HG02642 (cell line): ENCODE data around the gene PERCC1.

Experiments used
- ATAC-seq: cut with Tn5 transposase; IDR thresholded peaks from one replicate; pipeline ENCODE4 v1.9.1; 2021; ENCODE audit warnings: mild to moderate bottlenecking; ENCODE audit not compliant: unreplicated experiment, poor library complexity

The PERCC1 gene

DNA sequence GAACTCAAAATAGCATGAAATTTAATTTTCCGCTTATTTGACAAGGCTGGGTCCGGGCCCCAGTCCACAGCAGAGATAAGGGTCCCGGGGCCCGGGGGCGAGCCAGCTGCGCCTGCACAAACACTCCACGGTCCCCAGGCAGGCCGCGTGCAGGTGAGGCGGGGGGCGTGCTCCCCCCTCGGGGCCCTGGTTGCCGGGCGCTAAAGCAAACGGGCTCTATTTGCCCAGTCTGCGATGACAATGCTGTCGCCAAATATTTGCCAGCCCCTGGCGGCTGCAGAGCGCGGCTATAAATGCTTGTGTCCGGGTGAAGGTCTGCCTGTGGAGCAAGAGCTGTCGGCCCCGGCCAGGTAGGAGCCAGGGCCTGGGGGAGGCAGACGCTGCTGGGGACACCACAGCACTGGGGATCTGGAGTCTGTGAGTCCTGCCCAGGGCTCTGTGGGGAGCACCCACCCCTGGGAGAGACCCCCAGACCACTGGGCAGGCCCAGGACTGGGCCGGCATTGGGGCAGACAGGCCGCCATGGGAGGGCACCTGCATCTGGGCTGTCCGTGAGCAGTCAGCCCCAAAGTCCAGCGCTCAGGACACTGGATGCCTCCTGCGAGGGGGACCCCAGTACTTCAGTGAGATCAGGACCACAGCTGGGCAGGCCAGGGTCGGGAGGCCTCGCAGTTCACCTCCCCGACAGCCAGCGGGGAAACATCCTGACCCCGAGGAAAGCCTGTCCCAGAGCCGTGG lies at the start of gene PERCC1:
TSS of gene PERCC1 (plus strand) at position 320 of the 738 bp plus-strand sequence. CDS start 1,516 bp downstream, outside the sequence.
- no peak for ATAC-seq

DNA sequence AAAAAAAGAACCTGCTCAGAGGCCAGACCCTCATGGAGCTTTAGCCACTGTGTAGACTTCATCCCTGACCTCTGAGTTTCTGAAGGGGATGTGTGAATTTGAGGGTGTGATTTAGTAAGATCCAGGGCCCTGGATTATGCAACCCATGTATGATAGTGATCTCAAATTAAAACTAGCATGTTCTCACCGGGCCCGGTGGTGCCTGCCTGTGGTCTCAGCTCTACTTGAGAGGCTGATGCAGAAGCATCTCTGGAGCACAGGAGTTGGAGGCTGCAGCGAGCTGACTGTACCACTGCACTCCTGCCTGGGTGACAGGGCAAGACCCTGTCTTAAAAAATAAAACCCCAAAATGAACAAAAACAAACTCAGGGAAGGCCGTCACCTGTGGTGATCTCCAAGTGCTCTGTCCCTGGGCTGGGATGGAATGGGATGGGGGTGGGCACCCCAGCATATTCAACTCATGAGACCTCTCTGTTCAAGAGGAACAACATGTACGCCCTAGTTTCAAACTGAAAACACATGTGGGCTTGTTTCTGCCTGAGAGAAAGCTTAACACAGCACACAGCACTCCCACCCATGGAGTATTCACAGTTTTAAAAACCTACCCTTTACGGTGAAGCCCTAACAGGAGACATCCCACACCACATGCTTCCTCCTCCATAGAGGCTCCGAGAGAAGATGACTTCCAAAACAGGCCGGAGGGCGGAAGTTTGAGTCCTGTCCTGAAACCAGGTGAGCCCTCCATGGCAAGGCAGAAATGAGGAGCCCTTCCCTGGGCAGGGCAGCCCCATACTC lies 49.1 kb upstream of the PERCC1 start:
- ATAC-seq, result no peak

DNA sequence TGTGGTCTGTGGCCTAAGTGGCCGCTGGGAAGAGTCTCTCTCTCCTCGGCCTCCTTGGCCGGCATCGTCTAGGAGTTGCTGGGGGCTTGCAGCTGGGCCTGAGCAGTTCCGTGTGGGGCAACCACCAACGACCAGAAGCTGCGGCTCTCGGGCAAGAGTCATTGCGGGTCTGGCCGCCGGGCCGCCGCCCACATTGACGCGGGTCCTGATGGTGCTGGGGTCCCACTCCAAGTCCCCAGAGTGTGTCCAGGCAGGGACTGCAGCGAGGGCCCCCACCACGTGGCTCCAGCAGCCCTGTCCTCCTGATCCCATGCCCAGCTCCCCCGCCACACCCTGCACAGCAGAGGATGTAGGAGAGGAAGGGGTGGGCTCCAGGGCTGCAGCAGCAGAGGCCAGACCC lies 47.3 kb upstream of the PERCC1 start:
- ATAC-seq, result no peak

DNA sequence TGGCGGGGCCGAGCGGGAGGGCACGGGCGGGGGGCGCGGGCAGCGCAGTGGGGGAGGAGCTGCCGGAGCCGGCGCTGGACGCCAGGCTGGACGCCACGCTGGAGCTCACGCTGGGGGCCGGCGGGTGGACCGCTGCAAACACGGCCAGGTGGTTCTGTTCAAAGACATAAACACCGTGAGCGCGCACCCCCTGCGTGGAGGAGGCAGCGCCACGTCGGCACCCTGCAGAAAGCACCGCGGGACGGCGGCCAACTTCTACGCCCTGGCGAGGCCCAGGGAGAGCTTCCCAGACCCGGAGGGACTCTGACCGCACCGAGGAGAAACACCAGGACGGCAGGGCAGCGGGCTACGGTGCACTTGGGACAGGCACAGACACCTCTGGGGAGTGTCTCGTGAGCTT lies 45.6 kb upstream of the PERCC1 start:
- no peak for ATAC-seq

DNA sequence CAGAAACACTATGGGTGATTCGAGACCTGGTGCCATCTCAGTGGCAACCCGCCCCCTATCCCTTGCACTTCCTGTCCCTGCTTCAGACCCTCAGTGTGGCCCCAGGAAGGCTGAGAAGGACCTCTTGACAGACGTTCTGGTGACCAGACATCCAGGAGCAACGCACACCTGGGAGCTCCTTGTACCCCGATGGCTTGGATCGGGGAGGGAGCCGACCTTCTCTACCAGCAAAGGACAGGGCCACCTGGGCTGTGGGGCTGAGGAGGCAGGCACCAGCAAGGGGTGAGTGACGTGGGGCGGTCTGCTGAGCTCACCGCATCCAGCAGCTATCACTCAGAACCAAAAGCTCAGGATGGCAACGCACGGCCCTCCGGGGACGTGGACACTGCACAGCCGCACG lies 43.5 kb upstream of the PERCC1 start:
- no peak for ATAC-seq

DNA sequence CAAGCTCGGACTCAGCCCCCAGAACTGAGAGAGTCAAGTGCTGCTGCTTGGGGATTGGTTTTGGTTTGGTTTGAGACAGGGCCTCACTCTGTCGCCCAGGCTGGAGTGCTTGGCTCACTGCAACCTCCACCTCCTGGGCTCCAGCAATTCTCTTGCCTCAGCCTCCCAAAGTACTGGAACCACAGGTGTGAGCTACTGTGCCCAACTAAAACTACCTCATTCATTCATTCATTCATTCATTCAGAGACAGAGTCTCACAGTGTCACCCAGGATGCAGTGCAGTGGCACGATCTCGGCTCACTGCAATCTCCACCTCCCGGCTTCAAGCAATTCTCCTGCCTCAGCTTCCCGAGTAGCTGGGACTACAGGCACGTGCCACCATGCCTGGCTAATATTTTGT lies 41.1 kb upstream of the PERCC1 start:
- no peak for ATAC-seq

DNA sequence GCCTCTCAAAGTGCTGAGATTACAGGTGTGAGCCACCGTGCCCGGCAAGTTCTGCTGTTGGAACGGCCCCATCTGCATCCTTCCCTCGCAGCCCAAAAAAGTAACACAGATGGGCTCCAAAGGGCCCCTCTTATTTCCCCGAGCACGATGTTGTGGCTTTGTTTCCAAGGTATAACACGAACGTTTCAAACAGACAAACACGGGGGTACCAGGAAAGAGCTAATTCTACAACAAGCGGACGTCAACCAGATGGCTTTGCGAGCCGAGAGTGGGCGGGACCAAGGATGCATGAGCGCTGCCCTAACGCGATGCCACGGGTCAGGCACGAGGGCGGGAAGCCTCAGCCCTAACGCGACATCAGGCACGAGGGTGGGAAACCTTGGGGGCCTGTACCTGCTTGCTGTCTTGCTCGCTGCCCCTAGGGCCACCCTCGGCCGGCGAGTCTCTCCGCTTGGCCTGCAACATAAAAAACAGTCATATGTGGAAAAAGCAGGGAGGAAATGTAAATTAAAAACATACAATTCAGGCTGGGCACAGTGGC lies 40.6 kb upstream of the PERCC1 start:
- ATAC-seq, result no peak

DNA sequence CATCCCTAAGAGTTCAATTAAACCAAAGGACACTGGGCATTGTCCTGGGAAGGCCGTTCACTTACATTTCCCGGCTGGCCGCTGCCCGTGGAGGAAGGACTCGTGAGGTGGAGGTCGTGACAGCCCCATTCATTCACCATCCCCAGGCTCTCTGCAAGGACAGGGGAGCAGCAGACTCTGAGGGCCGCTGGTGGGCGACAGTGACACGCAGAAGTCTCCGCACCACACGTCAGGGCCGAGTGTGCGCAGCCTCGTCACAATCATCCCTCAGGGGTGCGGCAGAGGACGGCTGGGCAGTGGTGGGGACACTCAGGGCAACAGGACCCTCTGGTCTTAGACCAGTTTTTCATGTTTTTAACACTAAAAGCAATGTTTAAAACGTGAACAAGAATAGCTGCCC lies 38.1 kb upstream of the PERCC1 start:
- no peak for ATAC-seq

DNA sequence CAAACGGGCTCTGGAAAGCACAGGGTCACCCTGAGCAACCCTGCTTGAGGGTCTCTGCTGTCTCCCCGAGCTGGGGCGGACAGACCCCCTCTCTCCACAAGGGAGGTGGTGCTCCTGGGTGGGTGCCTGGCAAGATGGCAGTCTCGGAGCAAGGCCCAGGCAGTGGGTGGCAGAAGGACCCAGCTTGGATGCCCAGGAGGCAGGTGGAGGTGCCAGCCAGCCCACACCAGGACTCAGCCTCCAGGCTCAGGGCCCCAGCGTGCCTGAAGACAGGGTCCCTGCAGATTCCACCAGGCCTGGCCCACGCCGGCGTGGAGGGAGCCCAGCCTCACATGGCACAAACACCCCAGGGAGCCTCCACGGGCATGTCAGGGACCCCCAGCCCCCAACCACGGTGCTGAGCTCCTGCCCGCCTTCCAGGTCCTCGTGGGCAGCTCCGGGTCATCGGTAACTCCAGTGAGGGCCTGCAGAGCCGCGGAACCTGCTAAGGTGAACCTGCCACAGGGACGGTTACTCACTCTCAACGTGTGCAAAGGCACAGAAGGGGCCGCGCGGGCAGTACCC lies 37.2 kb upstream of the PERCC1 start:
- no peak for ATAC-seq

DNA sequence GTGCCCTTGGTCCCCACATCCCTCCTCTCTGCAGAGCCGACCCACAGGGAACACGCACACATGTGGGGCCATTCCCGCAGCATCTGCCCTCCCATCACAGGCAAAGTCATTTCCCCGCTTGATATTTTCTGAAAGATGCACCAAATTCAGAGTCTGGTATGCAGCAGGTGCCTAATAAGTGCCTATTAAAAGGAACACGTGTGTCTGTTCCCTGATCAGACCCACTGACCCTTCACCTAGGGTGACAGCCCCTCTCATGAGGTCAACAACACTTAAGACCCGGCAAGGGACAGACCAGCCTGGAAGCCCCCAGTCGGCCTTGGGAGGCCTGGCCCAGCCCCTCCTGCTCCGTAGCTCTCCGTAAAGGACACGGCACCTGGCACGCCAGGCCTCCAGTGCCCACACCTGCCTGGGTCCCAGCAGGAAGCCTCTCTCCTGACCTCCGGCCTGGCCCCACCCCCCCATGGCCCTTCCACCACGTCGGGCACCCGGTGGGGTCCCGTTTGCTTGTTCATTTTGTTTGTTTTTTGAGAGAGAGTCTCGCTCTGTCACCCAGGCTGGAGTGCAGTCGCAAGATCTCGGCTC lies 36.4 kb upstream of the PERCC1 start:
- no peak for ATAC-seq

DNA sequence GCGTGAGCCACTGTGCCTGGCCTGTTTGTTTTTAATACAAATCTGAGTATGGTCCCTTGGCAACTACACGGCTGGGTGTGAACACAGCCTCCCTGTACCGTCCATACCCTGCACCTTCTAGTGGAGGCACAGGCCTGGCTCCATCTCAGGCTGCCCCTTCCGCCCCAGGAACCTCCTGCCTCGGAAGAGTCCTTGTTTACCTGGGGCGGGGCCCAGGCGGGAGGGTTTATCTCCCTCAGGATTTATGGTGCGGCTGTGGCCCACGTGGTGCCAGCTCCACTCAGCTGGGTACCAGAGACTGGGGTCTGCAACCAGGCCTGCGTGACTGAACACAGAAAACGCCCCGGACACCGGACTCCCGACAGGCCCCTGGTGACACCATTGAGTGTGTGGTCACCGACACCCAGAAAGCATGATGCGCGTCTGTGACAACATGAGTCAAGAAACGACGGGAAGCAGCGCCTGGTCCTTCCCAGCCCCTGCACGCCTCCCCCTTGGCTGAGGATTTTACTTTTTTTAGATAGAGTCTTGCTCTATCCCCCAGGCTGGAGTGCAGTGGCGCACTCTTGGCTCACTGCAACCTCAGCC lies 35.3 kb upstream of the PERCC1 start:
- ATAC-seq, result no peak

DNA sequence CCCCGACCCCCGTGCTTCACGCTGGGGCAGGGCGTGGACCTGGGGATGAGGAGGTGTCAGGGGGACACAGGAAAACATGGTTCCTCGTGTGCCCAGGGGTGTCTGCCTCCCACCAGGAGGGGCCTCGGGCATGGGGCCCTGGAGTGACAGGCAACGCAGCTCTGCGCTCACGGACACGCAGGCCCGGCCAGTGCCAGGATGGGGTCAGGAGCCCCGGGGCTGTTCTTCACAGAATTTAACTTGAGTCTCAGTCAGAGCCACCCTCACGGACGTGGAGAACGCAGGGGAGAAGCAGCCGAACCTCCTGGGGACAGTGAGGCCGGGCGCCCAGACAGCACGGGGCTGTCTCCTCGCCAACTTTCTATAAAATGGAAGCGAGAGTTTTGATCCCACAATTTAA lies 33.1 kb upstream of the PERCC1 start:
- no peak for ATAC-seq

DNA sequence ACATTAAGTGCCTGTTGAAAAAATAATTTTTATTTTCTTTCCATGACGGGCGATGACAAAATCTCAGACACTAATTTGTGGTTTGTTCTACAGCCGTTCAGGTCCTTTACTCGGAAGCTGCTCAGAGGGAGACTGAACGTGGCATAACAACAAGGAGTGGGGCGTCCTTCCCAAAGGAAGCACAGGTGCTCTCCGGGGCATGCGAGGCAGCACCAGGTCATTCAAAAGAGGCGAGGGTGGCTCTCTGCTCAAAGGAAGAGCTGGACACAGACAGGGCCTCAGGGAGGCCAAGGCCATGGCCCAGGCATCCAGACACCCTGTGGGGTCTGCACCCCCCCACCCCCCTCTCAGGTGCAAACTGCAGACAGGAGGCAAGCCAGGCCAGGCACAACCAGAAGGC lies 32.5 kb upstream of the PERCC1 start:
- no peak for ATAC-seq

DNA sequence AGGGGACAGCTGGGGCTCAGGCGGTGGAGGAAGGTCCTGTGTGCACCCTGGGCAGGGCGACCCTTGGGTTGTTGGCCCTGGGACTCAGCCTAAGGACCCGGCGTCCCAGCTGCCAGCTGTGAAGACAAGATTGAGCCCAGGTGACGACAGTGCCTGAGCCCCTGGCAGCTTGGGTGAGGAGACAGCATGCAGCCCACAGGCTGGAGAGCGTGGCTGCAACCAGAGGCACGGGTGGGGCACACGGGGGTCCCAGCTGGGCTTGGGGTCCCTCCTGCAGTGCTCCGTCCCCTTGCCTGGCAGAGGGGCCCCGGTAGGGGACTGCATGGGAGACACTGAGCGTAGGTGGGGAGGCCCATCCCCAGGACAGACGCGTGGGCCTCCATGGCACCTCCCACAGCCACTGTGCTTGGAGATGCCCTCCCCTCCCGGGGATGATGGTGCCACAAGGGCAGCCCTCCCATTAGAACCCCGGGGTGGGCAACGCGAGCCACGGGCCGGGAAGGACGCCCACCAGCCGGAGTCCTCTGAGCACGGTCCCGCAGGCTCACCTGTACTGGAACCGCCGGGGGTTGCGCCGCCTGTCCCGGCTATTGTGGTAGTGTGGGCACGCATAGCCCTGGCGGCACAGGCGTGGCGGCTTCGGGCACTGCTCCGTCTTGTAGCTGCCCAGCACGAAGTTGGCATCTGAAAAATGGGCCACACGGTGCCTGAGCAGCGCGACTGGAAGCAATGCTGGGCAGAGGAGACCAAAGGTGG lies 31.9 kb upstream of the PERCC1 start:
- no peak for ATAC-seq

DNA sequence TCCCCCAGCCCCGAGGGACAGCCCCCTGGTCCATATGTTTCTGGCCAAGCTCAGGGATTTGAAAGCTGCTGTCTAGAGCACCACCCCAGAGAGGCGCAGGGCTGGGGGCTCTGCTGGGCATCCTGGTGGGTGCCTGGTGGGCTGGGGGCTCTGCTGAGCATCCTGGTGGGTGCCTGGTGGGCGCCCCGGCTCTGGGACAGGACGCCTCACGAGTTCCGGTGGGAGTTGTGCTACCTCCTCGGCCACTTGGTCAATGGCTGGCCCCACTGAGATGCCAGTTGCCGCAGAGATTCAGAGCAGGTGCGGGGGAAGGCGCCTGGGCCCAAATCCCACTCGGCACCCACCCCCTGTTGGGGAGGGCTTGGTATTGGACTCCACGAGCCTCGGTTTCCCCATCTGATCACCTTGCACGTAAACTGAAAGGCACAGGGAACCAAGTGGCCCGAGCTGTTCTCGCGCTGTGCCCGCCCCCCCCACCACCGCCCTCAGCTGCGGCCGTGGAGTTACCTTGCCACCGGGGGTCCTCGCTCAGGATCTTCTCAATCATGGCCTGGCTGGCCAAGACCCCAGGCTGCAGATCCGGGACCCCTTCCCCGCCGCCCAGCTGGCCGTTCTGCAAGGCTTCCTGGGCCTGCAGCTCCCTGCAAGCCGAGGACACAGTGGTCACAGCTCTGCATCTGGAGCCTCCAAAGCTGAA lies 29.7 kb upstream of the PERCC1 start:
- no peak for ATAC-seq

DNA sequence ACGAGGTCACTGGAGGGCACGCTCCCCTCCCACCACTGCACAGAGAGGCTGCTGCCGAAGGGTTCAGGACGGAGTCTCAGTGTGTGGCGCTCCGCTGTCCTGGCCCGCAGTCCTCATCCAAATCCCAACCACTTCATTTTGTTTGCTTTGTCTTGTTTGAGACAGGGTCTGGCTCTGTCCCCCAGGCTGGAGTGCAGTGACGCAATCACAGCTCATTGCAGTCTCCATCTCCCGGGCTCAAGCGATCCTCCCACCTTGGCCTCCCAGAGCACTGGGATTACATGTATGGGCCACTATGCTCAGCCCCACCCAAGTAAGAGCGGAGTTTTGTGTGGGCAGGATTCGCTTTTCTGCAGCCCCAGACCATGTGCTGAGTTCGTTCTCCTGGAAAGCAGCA lies 29.1 kb upstream of the PERCC1 start:
- no peak for ATAC-seq

DNA sequence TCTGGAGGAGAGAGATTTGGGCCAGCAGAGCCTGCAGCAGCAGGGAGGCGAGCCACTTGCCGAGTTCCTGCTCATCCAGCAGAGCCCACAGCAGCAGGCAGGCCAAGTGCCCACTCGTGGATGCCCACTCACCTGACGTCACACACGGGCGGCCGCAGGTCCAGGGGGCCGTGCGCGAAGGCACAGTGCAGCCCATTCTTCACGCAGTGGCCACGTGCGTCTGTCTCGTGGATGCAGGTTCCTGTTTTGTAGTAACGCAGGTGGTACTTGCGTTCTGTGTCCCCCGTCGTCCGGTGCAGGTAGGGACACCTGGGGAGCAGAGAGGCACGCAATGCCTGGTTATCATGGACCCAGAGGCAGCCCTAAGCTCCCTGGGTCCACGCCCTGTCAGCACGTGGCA lies 27.8 kb upstream of the PERCC1 start:
- ATAC-seq, result no peak

DNA sequence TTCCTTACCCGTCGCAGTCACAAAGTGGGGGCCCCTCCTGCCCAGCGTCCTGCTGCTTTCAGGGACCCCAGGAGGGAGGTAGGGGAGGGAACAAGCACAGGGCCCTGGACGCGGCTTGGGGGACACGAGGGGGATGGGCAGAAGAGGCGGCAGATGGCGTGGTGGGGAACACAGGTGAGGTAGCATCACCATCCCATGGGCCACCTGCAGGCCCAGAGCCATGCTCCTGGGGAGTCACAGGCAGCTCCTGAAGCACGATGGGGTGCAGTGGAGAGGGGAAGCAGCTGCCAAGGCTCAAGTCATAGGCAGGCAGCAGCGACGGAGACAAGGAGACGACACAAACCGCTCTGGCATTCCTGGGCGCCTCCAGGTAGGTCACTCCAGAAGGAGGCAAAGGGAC lies 27.1 kb upstream of the PERCC1 start:
- ATAC-seq, result no peak

DNA sequence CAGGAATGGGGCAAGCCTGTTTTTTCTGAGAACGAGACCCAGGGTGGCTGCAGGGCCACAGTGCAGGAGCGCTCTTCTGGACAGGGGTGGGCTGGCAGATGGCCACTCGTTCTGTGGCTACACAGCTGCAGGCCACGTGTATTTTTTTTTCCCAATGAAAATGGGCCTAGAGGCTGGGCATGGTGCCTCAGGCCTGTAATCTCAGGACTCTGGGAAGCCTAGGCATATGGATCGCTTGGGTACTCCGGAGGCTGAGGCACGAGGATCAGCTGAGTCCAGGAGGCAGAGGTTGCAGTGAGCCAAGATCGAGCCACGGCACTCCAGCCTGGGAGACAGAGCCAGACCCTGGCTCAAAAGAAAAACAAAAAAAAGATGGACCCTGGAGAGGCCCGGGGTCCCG lies 23.1 kb upstream of the PERCC1 start:
- ATAC-seq, result peak; percentile 7
